Psoas muscle (tissue), 8 donors: ENCODE measurements around the gene SDC1. TPM values are rescaled to one million over a fixed set of nuclear protein-coding genes. Genes with fewer than 3 reads are reported as not detected.

Experiments used
- ATAC-seq, 4 donors: fragments of 200-7000 bp; cut with Tn5 transposase; one replicate each; pipeline ENCODE4 v1.9.1; 2020; ENCODE audit warnings: moderate library complexity in 3 of 4, mild to moderate bottlenecking in 2 of 4
- DNase-seq, 2 donors: peaks; one replicate each; pipeline ENCODE4 v3.0.0-alpha.2; 2020
- H3K27ac ChIP-seq: fragments of 200-600 bp; one replicate; pipeline ENCODE4 v1.8.0; 2022
- H3K27me3 ChIP-seq, 3 donors: fragments of 200-600 bp in 1 of 3; one replicate each; pipeline versions ENCODE4 v1.6.1 to v1.8.0; 2013 to 2022; ENCODE audit warnings: low read length in 2 of 3, mild to moderate bottlenecking in 2 of 3, moderate library complexity in 1 of 3; ENCODE audit not compliant: insufficient read depth in 3 of 3
- H3K36me3 ChIP-seq, 2 donors: fragments of 200-600 bp in 1 of 2; one replicate each; pipeline versions ENCODE4 v1.6.1 to v1.8.0; 2013 to 2022; ENCODE audit warnings: low read depth in 1 of 2, mild to moderate bottlenecking in 1 of 2, moderate library complexity in 1 of 2; ENCODE audit not compliant: insufficient read depth in 1 of 2
- H3K4me1 ChIP-seq: fragments of 200-600 bp; one replicate; pipeline ENCODE4 v1.8.0; 2022
- H3K4me3 ChIP-seq: fragments of 200-600 bp; one replicate; pipeline ENCODE4 v1.8.0; 2022; ENCODE audit warnings: mild to moderate bottlenecking
- H3K9me3 ChIP-seq: fragments of 200-600 bp; one replicate; pipeline ENCODE4 v1.8.0; 2022
- WGBS, 3 donors: extraction: QIAGEN DNeasy Blood & Tissue Kit; methylation state at CpG; one replicate each; pipeline versions ENCODE4 v1.1.6 to v1.1.7; 2013; 5-methylcytosine and 5-hydroxymethylcytosine counted together
- intact Hi-C, 2 donors: fragments of 100-400 bp; cut with DNase I; formaldehyde crosslinking; loops; one replicate each; pipeline versions ENCODE4 v1.11.0 to v1.14.2; 2022
- polyA plus RNA-seq, 3 donors: library from polyadenylated mRNA; stranded (reverse); fragments of 200-250 nt; gene quantifications; one replicate each; pipeline ENCODE4 v1.2.3, GENCODE V29; 2013
- total RNA-seq, 4 donors: library from RNA; stranded (reverse); fragmentation: NEBNext Ultra II Directional in 2 of 4; extraction: Animal tissue kit (Norgen Biotek cat#: 25700) in 2 of 4; gene quantifications; one replicate each; pipeline versions ENCODE4 v1.2.1 to v1.2.4, GENCODE V29; 2021 to 2023
- TF ChIP-seq, protein P1 (sequence below): fragments of 200-600 bp; IDR thresholded peaks from one replicate; pipeline ENCODE4 v1.8.0; 2022; ENCODE audit warnings: antibody characterized with exemption
- donor health status: healthy with polysubstance abuse.
- donor health status: DM: no; HTN: no; CAD: no; lungs with moderate emphysema.
- donor health status: Bipolar disorder and iron deficiency.
- donor health status: healthy.
- donor health status: DM: yes; HTN: yes; CAD: no.
- donor health status: DM: no; HTN: no; CAD: no.
- donor health status: DM: no; HTN: no; CAD: no.
- donor health status: DM: yes; HTN: yes; CAD: no.

SDC1 gene
- total and polyA plus RNA-seq, 7 donors: 0.07 to 0.38 (median 0.11) TPM; not detected in 1

DNA sequence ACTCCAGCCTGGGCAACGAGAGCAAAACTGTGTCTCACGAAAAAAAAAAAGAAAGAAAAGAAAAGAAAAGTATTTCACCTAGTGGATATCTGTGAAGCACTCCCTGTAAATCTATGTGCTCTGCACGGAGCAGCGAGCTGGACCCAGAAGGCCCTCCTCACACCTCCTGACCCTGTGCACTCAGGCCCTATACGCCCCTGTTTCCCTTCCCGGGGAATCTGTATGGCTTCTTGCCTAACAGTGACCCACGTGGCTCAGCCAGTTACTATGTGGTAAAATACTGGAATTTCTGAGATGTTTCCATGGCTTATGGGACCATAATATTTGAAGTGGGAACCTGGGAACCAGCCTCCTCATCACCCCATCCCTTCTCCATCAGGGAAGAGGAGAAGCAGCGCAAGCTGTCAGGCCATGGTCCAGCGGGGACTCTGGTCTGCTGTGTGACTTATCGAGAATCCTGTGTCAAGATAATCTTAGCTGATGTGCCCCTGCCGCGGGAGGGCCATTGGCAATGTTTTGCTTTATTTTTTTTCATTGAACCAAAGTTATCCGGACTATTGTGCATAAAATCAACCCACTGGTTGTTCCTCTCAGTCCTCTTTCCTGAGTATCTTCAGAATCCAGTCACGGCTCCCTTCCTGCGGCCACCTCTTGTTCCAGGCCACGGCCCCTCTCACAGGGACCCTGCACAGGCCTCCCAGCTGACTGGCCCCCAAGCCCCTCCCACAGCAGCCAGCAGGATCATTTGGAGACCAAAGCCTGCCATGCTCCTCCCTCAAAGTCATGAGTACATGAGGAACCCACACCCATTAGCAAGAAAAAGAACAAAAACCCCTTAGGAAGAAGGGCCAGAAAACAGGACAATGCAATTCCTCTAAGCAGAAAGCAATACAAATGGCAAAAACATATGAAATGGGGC is 30.6 kb downstream of the SDC1 start:
- no peaks in the 10 kb centered on the region for H3K27me3 ChIP-seq
- WGBS, 3 donors: 72 to 79% (median 74%) methylated on average over 16 of the region's 16 CpGs
- no peaks in the 10 kb centered on the region for H3K36me3 ChIP-seq
- intact Hi-C loops: no loop called here
- no peaks in the 10 kb centered on the region for H3K9me3 ChIP-seq
- TF ChIP-seq, protein P1, sequence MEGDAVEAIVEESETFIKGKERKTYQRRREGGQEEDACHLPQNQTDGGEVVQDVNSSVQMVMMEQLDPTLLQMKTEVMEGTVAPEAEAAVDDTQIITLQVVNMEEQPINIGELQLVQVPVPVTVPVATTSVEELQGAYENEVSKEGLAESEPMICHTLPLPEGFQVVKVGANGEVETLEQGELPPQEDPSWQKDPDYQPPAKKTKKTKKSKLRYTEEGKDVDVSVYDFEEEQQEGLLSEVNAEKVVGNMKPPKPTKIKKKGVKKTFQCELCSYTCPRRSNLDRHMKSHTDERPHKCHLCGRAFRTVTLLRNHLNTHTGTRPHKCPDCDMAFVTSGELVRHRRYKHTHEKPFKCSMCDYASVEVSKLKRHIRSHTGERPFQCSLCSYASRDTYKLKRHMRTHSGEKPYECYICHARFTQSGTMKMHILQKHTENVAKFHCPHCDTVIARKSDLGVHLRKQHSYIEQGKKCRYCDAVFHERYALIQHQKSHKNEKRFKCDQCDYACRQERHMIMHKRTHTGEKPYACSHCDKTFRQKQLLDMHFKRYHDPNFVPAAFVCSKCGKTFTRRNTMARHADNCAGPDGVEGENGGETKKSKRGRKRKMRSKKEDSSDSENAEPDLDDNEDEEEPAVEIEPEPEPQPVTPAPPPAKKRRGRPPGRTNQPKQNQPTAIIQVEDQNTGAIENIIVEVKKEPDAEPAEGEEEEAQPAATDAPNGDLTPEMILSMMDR: no peak
- DNase-seq: no peak
- ATAC-seq: no peak
- no peak overlapping the region for H3K27ac ChIP-seq
- H3K4me3 ChIP-seq: no peak overlapping the region
- H3K4me1 ChIP-seq: no peaks in the 10 kb centered on the region

- intact Hi-C loops: no loop called here
- TF ChIP-seq, protein P1: no peak
- ATAC-seq (no peak), DNase-seq (no peak)
- 82 to 87% (median 85%) methylated on average over 4 of the region's 4 CpGs for WGBS, 3 donors
- Histone ChIP-seq H3K36me3 (no peaks in the 10 kb centered on the region), H3K4me3 (no peak overlapping the region), H3K9me3 (no peaks in the 10 kb centered on the region), H3K4me1 (no peaks in the 10 kb centered on the region), H3K27me3 (no peaks in the 10 kb centered on the region), H3K27ac (no peak overlapping the region)
Measured at GRCh38 chr2:20193185-20193584, 31.7 kb downstream of the SDC1 start.

- Histone ChIP-seq H3K4me3 (no peak overlapping the region), H3K36me3 (no peaks in the 10 kb centered on the region), H3K4me1 (no peaks in the 10 kb centered on the region), H3K27me3 (no peaks in the 10 kb centered on the region), H3K9me3 (no peaks in the 10 kb centered on the region), H3K27ac (no peak overlapping the region)
- intact Hi-C loops: no loop called here
- DNase-seq: no peak
- ATAC-seq: no peak
- WGBS, 3 donors: 62 to 71% (median 63%) methylated on average over 2 of the region's 2 CpGs
- TF ChIP-seq, protein P1: no peak
Measured at GRCh38 chr2:20192781-20193180, 32.1 kb downstream of the SDC1 start.

DNA sequence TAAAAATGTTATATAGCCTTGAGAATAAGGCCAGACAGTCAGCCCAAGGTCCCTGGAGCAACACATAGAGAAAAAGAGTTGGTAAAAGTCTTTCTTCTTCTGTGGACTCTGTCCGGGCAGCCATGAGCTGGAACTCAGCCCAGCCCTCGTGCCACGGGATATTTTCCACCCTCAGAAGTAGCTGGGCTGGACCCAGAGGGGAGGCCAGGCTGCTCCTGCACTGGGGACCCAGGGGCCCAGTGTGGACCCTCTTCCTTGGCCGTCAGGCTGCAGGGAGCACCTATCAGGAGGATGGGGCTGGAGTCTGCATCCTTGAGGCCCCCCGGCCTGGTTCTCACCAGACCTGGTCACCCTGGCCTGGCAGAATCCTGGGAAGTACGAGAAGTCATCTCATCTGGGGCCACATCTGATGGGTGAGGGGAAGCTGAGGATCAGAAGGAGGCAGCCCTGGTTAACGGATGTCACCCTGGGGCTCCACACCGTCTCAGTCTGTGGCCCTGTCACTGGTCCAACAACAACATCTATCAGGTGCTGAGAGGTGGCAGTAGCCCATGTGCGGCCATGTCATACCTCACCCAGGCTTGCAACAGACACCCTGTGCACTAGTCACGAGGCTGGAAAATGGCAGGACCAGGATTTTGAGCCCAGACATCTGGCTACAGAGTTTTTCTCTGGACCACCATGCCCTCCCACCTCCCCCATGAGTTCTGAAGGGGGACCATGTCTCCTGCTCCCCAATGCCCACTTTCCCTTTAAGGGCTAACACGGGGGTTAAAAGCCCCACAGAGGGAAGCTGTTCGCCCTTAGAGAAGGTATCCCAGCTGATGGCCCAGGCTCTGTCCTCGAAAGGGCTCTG is 33.0 kb downstream of the SDC1 start:
- 69 to 73% (median 73%) methylated on average over 13 of the region's 13 CpGs for WGBS, 3 donors
- intact Hi-C loops: no loop called here
- Histone ChIP-seq H3K27me3 (no peaks in the 10 kb centered on the region), H3K27ac (no peak overlapping the region), H3K36me3 (no peaks in the 10 kb centered on the region), H3K9me3 (no peaks in the 10 kb centered on the region), H3K4me1 (no peaks in the 10 kb centered on the region), H3K4me3 (no peak overlapping the region)
- TF ChIP-seq, protein P1: no peak
- DNase-seq (no peak), ATAC-seq (no peak)
